Esophagus muscularis mucosa (tissue), 4 donors: Measurements from ENCODE around the gene PTGES3. TPM values are rescaled to one million over a fixed set of nuclear protein-coding genes. Genes with fewer than 3 reads are reported as not detected.
A peak's percentile ranks its signal among the peaks of the same experiment; 100 is the strongest.

Source experiments
- DNase-seq: peaks from one replicate; pipeline ENCODE4 v3.0.0-alpha.2; 2017; ENCODE audit errors: extremely low spot score
- H3K27ac ChIP-seq, 4 donors: fragments of 200-600 bp; sonication (generic); replicated peaks in 1 of 4; 1 replicate in 3 of 4; 2 replicates in 1 of 4; pipeline ENCODE4 v1.5.1; 2016 to 2019; ENCODE audit warnings: mild to moderate bottlenecking in 1 of 4
- H3K27me3 ChIP-seq, 4 donors: fragments of 200-600 bp; sonication (generic); one replicate each; pipeline versions ENCODE4 v1.5.1 to v1.6.0; 2016 to 2019
- H3K36me3 ChIP-seq, 4 donors: fragments of 200-600 bp; sonication (generic); one replicate each; pipeline ENCODE4 v1.5.1; 2016 to 2019
- H3K4me1 ChIP-seq, 4 donors: fragments of 200-600 bp; sonication (generic); one replicate each; pipeline ENCODE4 v1.5.1; 2016 to 2019
- H3K4me3 ChIP-seq, 4 donors: fragments of 200-600 bp; sonication (generic); 1 replicate in 2 of 4; 2 replicates in 2 of 4; pipeline ENCODE4 v1.5.1; 2016 to 2019; ENCODE audit warnings: mild to moderate bottlenecking in 4 of 4, moderate library complexity in 1 of 4
- H3K9me3 ChIP-seq, 4 donors: fragments of 200-600 bp; sonication (generic); 1 replicate in 3 of 4; 2 replicates in 1 of 4; pipeline ENCODE4 v1.5.1; 2016 to 2019
- CTCF ChIP-seq, 3 experiments: fragments of 200-600 bp in 2 of 3; fragments of 450-650 bp in 1 of 3; sonication (generic) in 2 of 3; IDR thresholded peaks; one replicate each; pipeline ENCODE4 v1.5.1; 2017 to 2019; ENCODE audit warnings: antibody characterized with exemption in 3 of 3, mild to moderate bottlenecking in 2 of 3, moderate library complexity in 1 of 3
- EP300 ChIP-seq: sonication (generic); formaldehyde crosslinking; IDR thresholded peaks from one replicate; pipeline ENCODE4 v1.6.1; 2017; ENCODE audit warnings: antibody characterized with exemption
- POLR2A ChIP-seq: fragments of 450-650 bp; IDR thresholded peaks from one replicate; pipeline ENCODE4 v1.6.1; 2017; ENCODE audit warnings: antibody characterized with exemption, moderate library complexity, mild to moderate bottlenecking, low read depth
- POLR2AphosphoS5 ChIP-seq, 2 donors: sonication (generic); formaldehyde crosslinking; IDR thresholded peaks; one replicate each; pipeline ENCODE4 v1.6.1; 2017; ENCODE audit warnings: antibody characterized with exemption in 2 of 2
- WGBS: methylation state at CpG from one replicate; pipeline ENCODE4 v1.1.5; 2018; 5-methylcytosine and 5-hydroxymethylcytosine counted together
- intact Hi-C: fragments of 100-400 bp; cut with DNase I; formaldehyde crosslinking; loops from one replicate; pipeline ENCODE4 v1.15.1; 2023
- total RNA-seq, 4 donors: library from RNA; depleted of rRNA; stranded (reverse); fragments of >200 nt; gene quantifications; one replicate each; pipeline versions ENCODE4 v1.1.0 to v1.2.1, GENCODE V29; 2016

The PTGES3 gene
- total RNA-seq, 4 donors from 2014 or later, result 86.8 to 118 (median 92.0) TPM

GRCh38 chr12:56637621-56638020, 50.5 kb downstream of the PTGES3 start:
- Histone ChIP-seq H3K9me3 (no peaks in the 10 kb centered on the region), H3K27ac (peak overlapping the region; percentile 88 to 95 (median 94)), H3K4me1 (peaks cover 40 to 82% (median 70%) of the 10 kb centered on the region in 4 donors), H3K4me3 (no peak overlapping the region), H3K36me3 (peaks cover 43 to 55% (median 50%) of the 10 kb centered on the region in 4 donors), H3K27me3 (no peaks in the 10 kb centered on the region)
- 47% methylated on average over 2 of the region's 2 CpGs for WGBS
- TF ChIP-seq EP300 (no peak), POLR2AphosphoS5 (IDR thresholded peaks at IDR 0.05) (no peak), POLR2A (no peak), CTCF (IDR thresholded peaks at IDR 0.05) (no peak)
- intact Hi-C loops, result loop anchor here (2.0 to 10.0 kb wide), 3 partner anchors 117 to 513 kb away; partner anchors contain the start of genes ESYT1 and RBMS2
- DNase-seq, result no peak

- peak; percentile 100 for DNase-seq
- peaks cover 40 to 82% (median 70%) of the 10 kb centered on the region in 4 donors for H3K4me1 ChIP-seq
- H3K9me3 ChIP-seq, result no peaks in the 10 kb centered on the region
- intact Hi-C loops, result loop anchor here (2.0 to 10.0 kb wide), 3 partner anchors 116 to 512 kb away; partner anchors contain the start of genes ESYT1 and RBMS2
- H3K27ac ChIP-seq, result peak overlapping the region; percentile 88 to 95 (median 94)
- H3K27me3 ChIP-seq, result no peaks in the 10 kb centered on the region
- H3K4me3 ChIP-seq, result peak overlapping the region; percentile 78 to 89 (median 83)
- TF ChIP-seq POLR2A, result no peak
- TF ChIP-seq CTCF (IDR thresholded peaks at IDR 0.05), result peak; percentile 56 to 64 (median 63)
- no peak for TF ChIP-seq EP300
- peak; percentile 74 to 86 for TF ChIP-seq POLR2AphosphoS5 (IDR thresholded peaks at IDR 0.05)
- peaks cover 35 to 47% (median 43%) of the 10 kb centered on the region in 4 donors for H3K36me3 ChIP-seq
- 3% methylated on average over 7 of the region's 12 CpGs for WGBS
Observed at GRCh38 chr12:56636675-56637540, 51.2 kb downstream of the PTGES3 start.

GRCh38 chr12:56635806-56636674, 52.0 kb downstream of the PTGES3 start:
- DNase-seq, result peak; percentile 99
- peak overlapping the region; percentile 88 to 95 (median 94) for H3K27ac ChIP-seq
- under 1% methylated on average over 18 of the region's 20 CpGs for whole genome bisulfite sequencing
- no peaks in the 10 kb centered on the region for H3K27me3 ChIP-seq
- TF ChIP-seq EP300 (no peak), CTCF (IDR thresholded peaks at IDR 0.05) (no peak), POLR2A (peak; percentile 22), POLR2AphosphoS5 (IDR thresholded peaks at IDR 0.05) (peak; percentile 87 to 92)
- H3K36me3 ChIP-seq, result peaks cover 29 to 39% (median 35%) of the 10 kb centered on the region in 4 donors
- peaks cover 45 to 82% (median 70%) of the 10 kb centered on the region in 4 donors for H3K4me1 ChIP-seq
- H3K9me3 ChIP-seq, result no peaks in the 10 kb centered on the region
- intact Hi-C loops, result loop anchor here (2.0 to 10.0 kb wide), 3 partner anchors 115 to 511 kb away; partner anchors contain the start of genes ESYT1 and RBMS2
- peak overlapping the region; percentile 78 to 89 (median 83) for H3K4me3 ChIP-seq
